ENCODE measurements around the gene NDUFAF3. TPM values are rescaled to one million over a fixed set of nuclear protein-coding genes. Genes with fewer than 3 reads are reported as not detected.

NDUFAF3 gene
- total RNA-seq, 1 donor from 2014 or later = 67.0 TPM

DNA sequence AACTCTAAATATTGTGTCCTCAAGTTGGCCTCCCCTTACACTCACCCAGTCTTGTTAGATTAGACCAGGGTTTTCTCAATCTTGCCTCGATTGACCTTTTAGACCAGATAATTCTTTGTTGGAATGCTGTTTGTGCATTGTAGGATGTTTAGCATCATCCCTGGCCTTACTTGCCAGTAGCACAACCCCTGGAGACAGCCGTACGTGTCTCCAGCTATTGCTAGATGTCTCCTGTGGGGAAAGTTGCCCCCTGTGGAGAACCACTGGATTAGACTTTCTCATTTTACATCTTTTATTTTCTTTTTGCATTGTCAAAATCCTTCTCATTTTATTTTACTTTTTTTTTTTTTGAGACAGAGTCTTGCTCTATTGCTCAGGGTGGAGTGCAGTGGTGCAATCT lies 12.5 kb upstream of the NDUFAF3 start:
- Mint-ChIP-seq H3K4me1 (ENCODE audit: unreplicated experiment) (peaks cover 19% of the 10 kb centered on the region), H3K9me3 (no peaks in the 10 kb centered on the region), H3K27me3 (no peaks in the 10 kb centered on the region), H3K27ac (no peak overlapping the region), H3K36me3 (peaks cover 11% of the 10 kb centered on the region), H3K4me3 (peak overlapping the region; percentile 100)
- TF ChIP-seq, protein P1, sequence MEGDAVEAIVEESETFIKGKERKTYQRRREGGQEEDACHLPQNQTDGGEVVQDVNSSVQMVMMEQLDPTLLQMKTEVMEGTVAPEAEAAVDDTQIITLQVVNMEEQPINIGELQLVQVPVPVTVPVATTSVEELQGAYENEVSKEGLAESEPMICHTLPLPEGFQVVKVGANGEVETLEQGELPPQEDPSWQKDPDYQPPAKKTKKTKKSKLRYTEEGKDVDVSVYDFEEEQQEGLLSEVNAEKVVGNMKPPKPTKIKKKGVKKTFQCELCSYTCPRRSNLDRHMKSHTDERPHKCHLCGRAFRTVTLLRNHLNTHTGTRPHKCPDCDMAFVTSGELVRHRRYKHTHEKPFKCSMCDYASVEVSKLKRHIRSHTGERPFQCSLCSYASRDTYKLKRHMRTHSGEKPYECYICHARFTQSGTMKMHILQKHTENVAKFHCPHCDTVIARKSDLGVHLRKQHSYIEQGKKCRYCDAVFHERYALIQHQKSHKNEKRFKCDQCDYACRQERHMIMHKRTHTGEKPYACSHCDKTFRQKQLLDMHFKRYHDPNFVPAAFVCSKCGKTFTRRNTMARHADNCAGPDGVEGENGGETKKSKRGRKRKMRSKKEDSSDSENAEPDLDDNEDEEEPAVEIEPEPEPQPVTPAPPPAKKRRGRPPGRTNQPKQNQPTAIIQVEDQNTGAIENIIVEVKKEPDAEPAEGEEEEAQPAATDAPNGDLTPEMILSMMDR (conservative IDR thresholded peaks at IDR 0.05) = no peak
- no peak for DNase-seq (ENCODE audit: extremely low spot score, unreplicated experiment)

DNA sequence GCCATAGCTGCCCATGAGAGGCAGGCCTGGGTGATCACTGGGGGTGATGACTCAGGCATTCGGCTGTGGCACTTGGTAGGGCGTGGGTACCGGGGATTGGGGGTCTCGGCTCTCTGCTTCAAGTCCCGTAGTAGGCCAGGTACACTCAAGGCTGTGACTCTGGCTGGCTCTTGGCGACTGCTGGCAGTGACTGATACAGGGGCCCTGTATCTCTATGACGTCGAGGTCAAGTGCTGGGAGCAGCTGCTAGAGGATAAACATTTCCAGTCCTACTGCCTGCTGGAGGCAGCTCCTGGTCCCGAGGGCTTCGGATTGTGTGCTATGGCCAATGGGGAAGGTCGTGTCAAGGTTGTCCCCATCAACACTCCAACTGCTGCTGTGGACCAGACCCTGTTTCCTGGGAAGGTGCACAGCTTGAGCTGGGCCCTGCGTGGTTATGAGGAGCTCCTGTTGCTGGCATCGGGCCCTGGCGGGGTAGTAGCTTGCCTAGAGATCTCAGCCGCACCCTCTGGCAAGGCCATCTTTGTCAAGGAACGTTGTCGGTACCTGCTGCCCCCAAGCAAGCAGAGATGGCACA lies 9.4 kb upstream of the NDUFAF3 start:
- no peaks in the 10 kb centered on the region for H3K27me3 Mint-ChIP-seq
- TF ChIP-seq, protein P1 (conservative IDR thresholded peaks at IDR 0.05) = no peak
- no peak for DNase-seq (ENCODE audit: extremely low spot score, unreplicated experiment)
- peaks cover 13% of the 10 kb centered on the region for H3K4me1 Mint-ChIP-seq (ENCODE audit: unreplicated experiment)
- H3K36me3 Mint-ChIP-seq = peaks cover 12% of the 10 kb centered on the region
- peak overlapping the region; percentile 46 for H3K27ac Mint-ChIP-seq
- no peak overlapping the region for H3K4me3 Mint-ChIP-seq
- H3K9me3 Mint-ChIP-seq = no peaks in the 10 kb centered on the region

DNA sequence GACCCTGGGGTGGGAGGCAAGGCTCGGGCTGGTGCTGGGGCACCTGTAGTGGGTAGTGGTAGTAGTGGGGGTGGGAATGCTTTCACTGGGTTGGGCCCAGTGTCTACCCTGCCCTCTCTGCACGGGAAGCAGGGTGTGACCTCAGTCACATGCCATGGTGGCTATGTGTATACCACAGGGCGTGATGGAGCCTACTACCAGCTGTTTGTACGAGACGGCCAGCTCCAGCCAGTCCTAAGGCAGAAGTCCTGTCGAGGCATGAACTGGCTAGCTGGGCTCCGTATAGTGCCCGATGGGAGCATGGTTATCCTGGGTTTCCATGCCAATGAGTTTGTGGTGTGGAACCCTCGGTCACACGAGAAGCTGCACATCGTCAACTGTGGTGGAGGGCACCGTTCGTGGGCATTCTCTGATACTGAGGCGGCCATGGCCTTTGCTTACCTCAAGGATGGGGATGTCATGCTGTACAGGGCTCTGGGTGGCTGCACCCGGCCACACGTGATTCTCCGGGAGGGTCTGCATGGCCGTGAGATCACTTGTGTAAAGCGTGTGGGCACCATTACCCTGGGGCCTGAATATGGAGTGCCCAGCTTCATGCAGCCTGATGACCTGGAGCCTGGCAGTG lies 8.7 kb upstream of the NDUFAF3 start:
- H3K4me3 Mint-ChIP-seq = no peak overlapping the region
- DNase-seq (ENCODE audit: extremely low spot score, unreplicated experiment) = no peak
- H3K4me1 Mint-ChIP-seq (ENCODE audit: unreplicated experiment) = peaks cover 8% of the 10 kb centered on the region
- H3K27me3 Mint-ChIP-seq = no peaks in the 10 kb centered on the region
- H3K9me3 Mint-ChIP-seq = no peaks in the 10 kb centered on the region
- TF ChIP-seq, protein P1 (conservative IDR thresholded peaks at IDR 0.05) = no peak
- H3K36me3 Mint-ChIP-seq = peaks cover 9% of the 10 kb centered on the region
- H3K27ac Mint-ChIP-seq = no peak overlapping the region

DNA sequence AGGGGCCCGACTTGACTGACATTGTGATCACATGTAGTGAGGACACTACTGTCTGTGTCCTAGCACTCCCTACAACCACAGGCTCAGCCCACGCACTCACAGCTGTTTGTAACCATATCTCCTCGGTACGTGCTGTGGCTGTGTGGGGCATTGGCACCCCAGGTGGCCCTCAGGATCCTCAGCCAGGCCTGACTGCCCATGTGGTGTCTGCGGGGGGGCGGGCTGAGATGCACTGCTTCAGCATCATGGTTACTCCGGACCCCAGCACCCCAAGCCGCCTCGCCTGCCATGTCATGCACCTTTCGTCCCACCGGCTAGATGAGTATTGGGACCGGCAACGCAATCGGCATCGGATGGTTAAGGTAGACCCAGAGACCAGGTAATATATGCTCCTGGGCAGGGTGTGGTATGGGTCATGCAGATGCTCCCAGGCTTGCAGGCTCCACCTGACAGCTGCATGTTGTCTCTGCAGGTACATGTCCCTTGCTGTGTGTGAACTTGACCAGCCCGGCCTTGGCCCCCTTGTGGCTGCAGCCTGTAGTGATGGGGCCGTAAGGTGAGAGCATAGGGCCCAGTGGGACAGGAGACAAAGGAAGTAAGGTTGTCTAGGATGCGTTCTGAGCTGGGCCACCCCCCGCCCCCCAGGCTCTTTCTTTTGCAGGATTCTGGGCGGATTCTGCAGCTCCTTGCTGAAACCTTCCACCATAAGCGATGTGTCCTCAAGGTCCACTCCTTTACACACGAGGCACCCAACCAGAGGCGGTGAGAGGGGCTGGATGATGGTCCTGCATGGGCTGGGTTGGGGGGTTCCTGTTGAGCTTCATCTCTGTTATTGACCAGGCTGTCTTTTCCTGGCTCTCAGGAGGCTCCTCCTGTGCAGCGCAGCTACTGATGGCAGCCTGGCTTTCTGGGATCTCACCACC lies 7.9 kb upstream of the NDUFAF3 start:
- DNase-seq (ENCODE audit: extremely low spot score, unreplicated experiment) = no peak
- no peaks in the 10 kb centered on the region for H3K9me3 Mint-ChIP-seq
- TF ChIP-seq, protein P1 (conservative IDR thresholded peaks at IDR 0.05) = peak; percentile 74
- H3K27me3 Mint-ChIP-seq = no peaks in the 10 kb centered on the region
- no peak overlapping the region for H3K4me3 Mint-ChIP-seq
- H3K4me1 Mint-ChIP-seq (ENCODE audit: unreplicated experiment) = peaks cover 8% of the 10 kb centered on the region
- peak overlapping the region; percentile 53 for H3K27ac Mint-ChIP-seq
- peaks cover 6% of the 10 kb centered on the region for H3K36me3 Mint-ChIP-seq

DNA sequence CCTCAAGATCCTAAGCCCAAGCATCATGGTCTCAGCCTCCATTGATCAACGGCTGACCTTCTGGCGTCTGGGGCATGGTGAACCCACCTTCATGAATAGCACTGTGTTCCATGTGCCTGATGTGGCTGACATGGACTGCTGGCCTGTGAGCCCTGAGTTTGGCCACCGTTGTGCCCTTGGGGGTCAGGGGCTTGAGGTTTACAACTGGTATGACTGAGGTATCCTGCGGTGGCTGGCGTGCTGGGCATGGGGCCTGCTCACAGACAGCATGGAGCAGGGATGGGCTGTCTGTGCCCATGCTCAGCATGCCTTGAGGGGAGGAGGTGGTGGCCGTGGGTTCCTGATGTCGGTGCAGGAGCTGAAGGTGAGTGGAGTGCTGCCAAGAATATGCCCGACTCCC lies 6.8 kb upstream of the NDUFAF3 start:
- H3K9me3 Mint-ChIP-seq = no peaks in the 10 kb centered on the region
- H3K27me3 Mint-ChIP-seq = no peaks in the 10 kb centered on the region
- peaks cover 4% of the 10 kb centered on the region for H3K4me1 Mint-ChIP-seq (ENCODE audit: unreplicated experiment)
- H3K36me3 Mint-ChIP-seq = peaks cover 6% of the 10 kb centered on the region
- TF ChIP-seq, protein P1 (conservative IDR thresholded peaks at IDR 0.05) = no peak
- DNase-seq (ENCODE audit: extremely low spot score, unreplicated experiment) = no peak
- H3K27ac Mint-ChIP-seq = peak overlapping the region; percentile 62
- peak overlapping the region; percentile 52 for H3K4me3 Mint-ChIP-seq
